NCI-H82 treated with DMSO at 0.1 percent for 48 hours (cell line): ENCODE results near the gene AASS.
"Not testable (repeated sequence)": the region's sequence is repeated elsewhere in the genome, so short reads cannot be mapped to it uniquely, and the experiment has no call there.

Source experiments
- DNase-seq: peaks from one replicate; lab custom pipeline; 2025; ENCODE audit not compliant: unreplicated experiment; lab: John Stamatoyannopoulos, UW

The AASS gene

GRCh38 chr7:122143751-122144711 is at the start of gene AASS:
TSS of gene AASS (minus strand) at chr7:122144249. CDS start at chr7:122133726, 10,523 bp downstream.
- DNase-seq: peak; percentile 91

GRCh38 chr7:122188785-122189184 is 44.7 kb upstream of the AASS start:
- no peak for DNase-seq

- no peak for DNase-seq
Measured at GRCh38 chr7:122183106-122183505, 39.1 kb upstream of the AASS start.

- no peak for DNase-seq
Measured at GRCh38 chr7:122182081-122182480, 38.0 kb upstream of the AASS start.

GRCh38 chr7:122172144-122172543 is 28.1 kb upstream of the AASS start:
- not testable (repeated sequence) for DNase-seq

GRCh38 chr7:122166740-122167139 is 22.7 kb upstream of the AASS start:
- no peak for DNase-seq

- no peak for DNase-seq
Measured at GRCh38 chr7:122166275-122166674, 22.2 kb upstream of the AASS start.

- no peak for DNase-seq
Measured at GRCh38 chr7:122161628-122162027, 17.6 kb upstream of the AASS start.

- no peak for DNase-seq
Measured at GRCh38 chr7:122155566-122155965, 11.5 kb upstream of the AASS start.

- DNase-seq: no peak
Measured at GRCh38 chr7:122148878-122149277, 4.8 kb upstream of the AASS start.

- DNase-seq: no peak
Measured at GRCh38 chr7:122148081-122148480, 4.0 kb upstream of the AASS start.

- no peak for DNase-seq
Measured at GRCh38 chr7:122145937-122146645, 2.0 kb upstream of the AASS start.

- DNase-seq: no peak
Measured at GRCh38 chr7:122143376-122143750, 686 bp downstream of the AASS start.

GRCh38 chr7:122140918-122141317 is 3.1 kb downstream of the AASS start:
- DNase-seq: no peak

GRCh38 chr7:122137251-122138077 is 6.6 kb downstream of the AASS start:
- DNase-seq: no peak

GRCh38 chr7:122136639-122137245 is 7.3 kb downstream of the AASS start:
- DNase-seq: no peak

- no peak for DNase-seq
Measured at GRCh38 chr7:122136078-122136477, 8.0 kb downstream of the AASS start.

GRCh38 chr7:122135275-122135674 is 8.8 kb downstream of the AASS start:
- DNase-seq: no peak

GRCh38 chr7:122134793-122135192 is 9.3 kb downstream of the AASS start:
- not testable (repeated sequence) for DNase-seq

GRCh38 chr7:122133477-122133876 is 10.6 kb downstream of the AASS start:
- no peak for DNase-seq

GRCh38 chr7:122132341-122132740 is 11.7 kb downstream of the AASS start:
- no peak for DNase-seq
